DMS53 (cell line): Measurements from ENCODE around the gene CRAT.

Source experiments
- DNase-seq: peaks from one replicate; lab custom pipeline; 2025; lab: John Stamatoyannopoulos, UW

CRAT gene

DNA sequence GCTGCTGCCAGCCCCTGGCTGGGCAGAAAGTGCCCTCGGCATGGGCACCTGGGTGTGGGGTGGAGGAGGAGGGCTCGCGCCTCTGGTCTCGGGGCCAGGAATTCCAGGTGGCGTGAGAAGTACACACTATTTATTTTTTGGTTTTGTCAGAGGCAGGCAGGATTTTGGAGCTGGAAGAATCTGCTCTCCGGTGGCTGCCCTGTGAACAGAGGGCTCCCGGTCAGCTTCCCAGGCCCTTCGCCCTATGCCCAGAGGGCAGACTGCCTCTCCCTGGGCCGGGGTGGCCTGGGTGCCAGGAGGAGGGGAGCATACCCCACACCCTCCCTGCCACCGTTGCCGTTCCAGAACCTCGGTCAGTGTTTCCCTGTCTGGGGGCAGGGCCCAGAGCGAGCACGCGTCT, 21.3 kb downstream of the CRAT start:
- DNase-seq: no peak

- no peak for DNase-seq
Measured at GRCh38 chr9:129084087-129084486, 26.5 kb downstream of the CRAT start.

- DNase-seq: peak; percentile 72
Measured at GRCh38 chr9:129081388-129081904, 29.1 kb downstream of the CRAT start.

- peak; percentile 100 for DNase-seq
Measured at GRCh38 chr9:129080601-129081387, 29.8 kb downstream of the CRAT start, which contains the start of gene DOLPP1. TSS of gene DOLPP1 (plus strand) at chr9:129081111. CDS start at chr9:129081132, 21 bp downstream.

GRCh38 chr9:129080298-129080600, 30.3 kb downstream of the CRAT start:
- DNase-seq: no peak

- no peak for DNase-seq
Measured at GRCh38 chr9:129079829-129080228, 30.8 kb downstream of the CRAT start.

DNA sequence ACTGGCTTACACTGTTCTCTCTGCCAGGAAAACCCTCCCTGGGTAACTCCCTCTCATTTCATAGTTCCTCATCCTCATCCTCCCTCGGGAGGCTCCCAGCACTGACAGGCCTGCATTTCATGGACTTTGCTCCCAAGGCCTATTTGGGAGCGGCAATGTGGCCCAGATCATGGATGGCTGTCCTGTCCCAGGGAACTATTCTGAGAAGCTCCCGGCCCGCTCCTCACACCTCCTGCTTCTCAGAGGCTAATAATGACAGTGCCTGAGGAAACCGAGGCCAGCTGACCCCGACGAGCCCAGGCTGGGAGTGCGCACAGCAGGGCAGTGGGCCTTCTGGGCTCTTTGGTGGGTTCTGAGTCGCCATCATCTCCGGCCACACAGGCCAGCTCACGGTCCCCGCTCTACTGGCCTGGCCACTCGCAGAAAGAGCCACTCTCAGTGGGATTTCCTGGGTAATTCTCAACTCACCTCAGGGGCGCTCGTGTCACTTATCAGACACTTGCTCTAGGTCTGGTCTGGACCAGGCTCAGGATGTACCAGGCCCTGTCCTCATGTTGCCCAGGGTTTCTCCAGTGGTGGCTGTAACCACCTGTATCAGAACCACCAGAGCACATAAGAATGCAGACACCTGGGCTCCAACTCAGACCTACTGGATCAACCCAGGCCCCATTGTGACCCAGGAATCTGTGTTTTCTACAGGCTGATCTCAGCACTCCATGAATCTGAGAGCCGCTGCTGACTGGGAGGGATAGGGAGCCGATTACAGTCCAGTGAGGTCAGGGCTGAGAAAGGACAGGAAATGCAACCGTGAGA, 31.7 kb downstream of the CRAT start:
- DNase-seq: no peak

- DNase-seq: no peak
Measured at GRCh38 chr9:129077236-129077635, 33.4 kb downstream of the CRAT start.

- no peak for DNase-seq
Measured at GRCh38 chr9:129076640-129077037, 34.0 kb downstream of the CRAT start.

DNA sequence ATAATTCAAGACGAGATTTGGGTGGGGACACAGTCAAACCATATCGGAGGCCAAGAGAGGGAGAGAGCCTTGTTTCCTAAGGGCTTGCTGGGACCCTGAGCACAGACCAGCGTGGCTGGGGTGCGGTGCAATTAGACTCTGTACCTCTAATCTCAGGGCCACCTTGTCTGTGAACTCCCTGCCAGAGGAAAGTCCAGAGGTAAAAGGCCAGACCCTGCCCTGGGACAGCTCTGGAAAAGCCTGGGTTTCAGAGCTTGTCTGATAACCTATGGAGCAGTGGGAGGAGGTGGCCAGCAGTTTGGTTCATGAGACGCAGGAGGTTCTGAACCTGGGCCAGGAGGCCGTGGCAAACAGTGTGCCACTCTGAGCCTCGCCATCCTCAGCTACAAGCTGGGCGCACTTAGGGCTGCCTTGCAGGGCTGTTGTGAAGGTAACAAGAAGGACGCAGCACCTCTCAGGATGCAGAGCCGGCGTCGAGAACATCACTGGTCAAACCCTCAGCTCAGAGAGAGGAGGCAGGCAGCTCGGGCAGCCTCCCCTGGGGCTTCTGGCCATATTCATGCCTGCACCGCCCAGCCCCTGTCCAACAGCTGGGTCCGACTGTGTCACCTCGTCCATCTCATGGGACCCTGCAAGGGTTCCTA, 34.5 kb downstream of the CRAT start:
- DNase-seq: no peak

- DNase-seq: no peak
Measured at GRCh38 chr9:129074106-129074505, 36.5 kb downstream of the CRAT start.

DNA sequence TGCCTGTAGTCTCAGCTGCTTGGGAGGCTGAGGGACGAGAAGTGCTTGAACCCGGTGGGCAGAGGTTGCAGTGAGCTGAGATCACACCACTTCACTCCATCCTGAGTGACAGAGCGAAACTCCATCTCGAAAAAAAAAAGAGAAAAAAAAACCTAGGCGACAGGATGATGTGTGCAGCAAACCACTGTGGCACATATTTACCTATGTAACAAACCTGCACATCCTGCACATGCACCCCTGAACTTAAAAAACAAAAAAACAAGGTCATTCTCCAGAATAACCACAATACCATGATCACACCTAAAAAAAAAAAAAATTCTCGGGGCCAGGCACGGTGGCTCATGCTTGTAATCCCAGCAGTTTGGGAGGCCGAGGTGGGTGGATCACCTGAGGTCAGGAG, 37.2 kb downstream of the CRAT start:
- no peak for DNase-seq

DNA sequence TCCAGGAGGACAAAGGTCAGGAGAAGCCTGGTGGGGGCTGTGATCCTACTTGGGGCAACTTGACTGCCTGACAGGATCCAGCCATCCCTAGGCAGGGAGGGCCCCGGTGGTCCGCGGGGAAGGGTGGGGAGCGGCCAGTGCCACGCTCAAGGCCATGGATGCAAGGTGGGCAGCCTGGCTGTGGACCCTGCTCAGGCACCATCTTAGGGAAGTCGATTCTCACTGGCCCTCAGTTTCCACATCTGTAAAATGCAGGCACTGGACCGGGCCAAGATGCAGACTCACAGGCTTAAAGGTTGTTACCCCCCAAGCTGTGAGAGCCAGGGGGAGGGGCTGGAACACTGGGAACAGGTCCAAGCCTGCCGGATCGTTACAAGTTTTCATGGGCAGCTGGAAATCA, 38.4 kb downstream of the CRAT start:
- no peak for DNase-seq

- DNase-seq: no peak
Measured at GRCh38 chr9:129071526-129072126, 39.0 kb downstream of the CRAT start.

DNA sequence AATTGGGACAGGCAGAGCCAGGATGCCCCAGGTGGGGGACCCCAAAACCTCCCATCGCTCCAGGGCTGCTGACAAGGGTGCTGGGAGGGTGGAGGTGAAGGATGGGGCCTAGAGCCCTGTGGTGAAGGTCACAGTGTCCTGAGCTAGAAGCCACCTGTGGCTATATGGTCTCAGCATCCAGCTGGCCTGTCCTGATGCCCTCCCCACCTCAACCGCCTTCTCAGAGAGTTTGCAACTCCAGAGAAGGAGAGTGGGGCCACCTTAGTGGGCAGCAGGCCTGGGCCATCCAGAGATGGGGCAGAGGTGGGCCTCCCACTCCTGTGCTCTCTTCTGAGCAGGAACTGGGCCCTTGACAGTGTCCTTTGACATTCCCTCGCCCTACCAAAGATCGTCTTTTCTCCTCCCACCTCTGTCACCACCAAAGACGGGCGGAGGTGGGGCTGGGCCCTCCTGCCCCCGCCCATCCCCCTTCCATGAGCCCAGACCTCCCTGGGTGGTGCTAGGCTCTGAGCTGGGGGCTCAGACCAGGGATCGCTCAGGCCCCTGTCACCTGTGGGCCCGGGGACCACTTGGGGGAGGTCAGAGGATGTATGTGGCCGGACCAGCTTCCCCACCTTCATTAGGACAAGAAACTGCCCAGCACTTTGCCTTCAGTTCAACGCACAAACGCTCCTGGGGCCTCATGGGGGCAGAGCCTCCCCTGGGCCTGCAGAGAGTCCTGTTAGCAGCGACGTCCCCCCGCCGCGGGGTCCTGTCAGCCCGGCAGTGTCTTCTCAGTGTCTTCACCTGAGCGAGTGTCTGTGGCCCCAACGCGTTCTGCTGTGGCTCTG, 39.7 kb downstream of the CRAT start:
- no peak for DNase-seq

- no peak for DNase-seq
Measured at GRCh38 chr9:129069862-129070641, 40.5 kb downstream of the CRAT start.

DNA sequence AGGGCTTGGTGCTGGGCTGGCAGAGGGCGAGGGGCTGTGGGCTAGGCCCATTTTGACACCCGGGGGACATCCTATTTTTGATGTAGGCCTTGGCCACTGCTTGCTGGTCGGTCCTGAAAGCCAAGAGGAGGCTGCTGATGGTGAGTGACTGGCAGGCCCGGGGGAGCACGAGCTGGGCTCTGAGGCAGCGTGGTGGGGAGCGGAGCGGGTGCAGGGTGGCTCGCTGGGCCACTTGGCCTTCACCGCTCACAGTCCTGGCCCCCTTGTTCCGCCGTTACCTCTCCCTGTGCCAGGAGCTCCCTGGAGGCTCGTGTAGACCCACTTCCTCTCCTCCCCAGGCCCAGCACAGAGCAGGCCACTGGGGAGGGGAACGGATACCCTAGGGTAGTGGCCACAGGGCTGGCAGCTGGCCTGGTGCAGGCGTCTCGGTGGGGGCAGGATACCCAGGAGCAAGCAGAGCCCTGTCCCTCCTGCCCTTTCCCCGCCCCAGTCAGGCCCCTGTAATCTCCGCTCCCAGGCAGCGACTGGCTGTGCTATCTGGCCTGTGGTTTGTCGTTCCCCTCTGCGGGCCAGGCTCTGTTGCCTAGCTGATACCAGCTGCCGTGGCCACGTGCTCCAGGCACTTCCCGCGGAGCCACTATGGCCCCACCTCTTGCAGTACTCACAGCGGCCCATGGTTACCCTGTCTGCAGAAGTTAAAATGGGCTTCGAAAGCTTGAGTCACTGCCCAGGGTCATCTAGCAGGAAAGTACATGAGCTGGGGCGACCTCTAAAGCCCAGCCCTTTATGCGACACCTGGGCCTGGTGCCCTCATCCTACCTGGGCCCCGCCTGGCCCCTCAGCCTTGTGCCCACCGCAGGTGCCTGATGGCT, 41.4 kb downstream of the CRAT start:
- no peak for DNase-seq

DNA sequence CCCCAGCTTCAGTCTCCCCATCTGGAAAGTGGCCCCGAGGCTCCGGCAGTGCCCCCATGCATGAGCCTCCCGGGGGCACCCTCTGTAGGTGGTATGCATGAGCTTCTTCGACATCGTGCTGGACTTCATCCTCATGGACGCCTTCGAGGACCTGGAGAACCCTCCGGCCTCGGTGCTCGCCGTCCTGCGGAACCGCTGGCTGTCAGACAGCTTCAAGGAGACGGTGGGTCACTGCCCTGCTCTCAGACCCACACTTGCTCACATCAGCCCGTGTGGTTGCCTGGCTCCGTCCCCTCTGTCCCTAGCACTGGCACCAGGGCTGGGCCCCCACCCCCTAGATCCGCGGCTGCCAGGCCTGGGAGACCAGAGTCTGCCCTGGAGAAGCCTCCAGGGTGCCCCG, 42.5 kb downstream of the CRAT start:
- no peak for DNase-seq

DNA sequence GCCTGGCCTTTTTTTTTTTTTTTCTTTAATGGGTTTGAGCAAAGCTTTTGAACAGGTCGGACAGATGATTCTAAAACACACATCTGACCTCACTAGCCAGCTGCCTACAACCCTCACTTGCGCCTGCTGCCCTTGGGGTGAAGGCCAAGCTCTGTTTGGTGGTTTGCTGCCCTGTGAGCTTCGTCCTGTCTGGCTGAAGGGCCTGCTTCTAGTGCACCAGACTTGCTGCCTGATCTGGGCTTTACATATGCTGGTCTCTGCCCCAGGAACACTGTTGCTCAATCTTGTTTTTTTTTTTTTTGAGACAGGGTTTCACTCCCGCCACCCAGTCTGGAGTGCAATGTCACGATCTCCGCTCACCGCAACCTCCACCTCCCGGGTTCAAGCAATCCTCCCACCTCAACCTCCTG, 46.1 kb downstream of the CRAT start:
- DNase-seq: no peak

- no peak for DNase-seq
Measured at GRCh38 chr9:129063061-129063460, 47.5 kb downstream of the CRAT start.
